Measurements from ENCODE around the gene TET2.

- TF ChIP-seq CTCF (IDR thresholded peaks at IDR 0.05) (no peak), POLR2A (IDR thresholded peaks at IDR 0.05) (no peak)
These were observed 158.6 kb downstream of the TET2 start for GRCh38 chr4:105305019-105305836.
